Activated T-helper 1 cell treated with anti-CD3 and anti-CD28 coated beads, Interleukin-12 subunit alpha, Interleukin-12 subunit beta, Interleukin-2, Interleukin-4 antibody, amounts not matched to agents 30 ng/mL and 10 ng/mL and 1 ng/mL, durations not matched to agents 14 hours and 24 hours and 36 hours (primary cell): ENCODE results near the gene CD59. TPM values are rescaled to one million over a fixed set of nuclear protein-coding genes. Genes with fewer than 3 reads are reported as not detected.

Experiments
- DNase-seq: peaks from one replicate; pipeline ENCODE4 v3.0.0; 2021; ENCODE audit warnings: low spot score
- H3K27ac Mint-ChIP-seq: one replicate; pipeline ENCODE4 v1.8.0; 2021; ENCODE audit warnings: mild to moderate bottlenecking, mixed read lengths
- H3K27me3 Mint-ChIP-seq: one replicate; pipeline ENCODE4 v1.8.0; 2022; ENCODE audit warnings: mild to moderate bottlenecking, moderate library complexity, mixed read lengths; ENCODE audit not compliant: insufficient read depth
- H3K36me3 Mint-ChIP-seq: one replicate; pipeline ENCODE4 v1.8.0; 2021; ENCODE audit warnings: low read depth, mixed read lengths
- H3K4me1 Mint-ChIP-seq: one replicate; pipeline ENCODE4 v1.8.0; 2021; ENCODE audit warnings: low read depth, mixed read lengths
- H3K4me3 Mint-ChIP-seq: one replicate; pipeline ENCODE4 v1.8.0; 2021; ENCODE audit warnings: mild to moderate bottlenecking, moderate library complexity, mixed read lengths
- H3K9me3 Mint-ChIP-seq: one replicate; pipeline ENCODE4 v1.8.0; 2021; ENCODE audit warnings: mixed read lengths
- intact Hi-C: fragments of 100-400 bp; cut with micrococcal nuclease; formaldehyde crosslinking; loops from one replicate; pipeline ENCODE4 v1.15.1; 2024
- total RNA-seq: library from RNA; stranded (reverse); gene quantifications from 2 replicates; pipeline ENCODE4 v1.2.3, GENCODE V29; 2022

The CD59 gene
- total RNA-seq, 1 donor from 2014 or later = 143 TPM

DNA sequence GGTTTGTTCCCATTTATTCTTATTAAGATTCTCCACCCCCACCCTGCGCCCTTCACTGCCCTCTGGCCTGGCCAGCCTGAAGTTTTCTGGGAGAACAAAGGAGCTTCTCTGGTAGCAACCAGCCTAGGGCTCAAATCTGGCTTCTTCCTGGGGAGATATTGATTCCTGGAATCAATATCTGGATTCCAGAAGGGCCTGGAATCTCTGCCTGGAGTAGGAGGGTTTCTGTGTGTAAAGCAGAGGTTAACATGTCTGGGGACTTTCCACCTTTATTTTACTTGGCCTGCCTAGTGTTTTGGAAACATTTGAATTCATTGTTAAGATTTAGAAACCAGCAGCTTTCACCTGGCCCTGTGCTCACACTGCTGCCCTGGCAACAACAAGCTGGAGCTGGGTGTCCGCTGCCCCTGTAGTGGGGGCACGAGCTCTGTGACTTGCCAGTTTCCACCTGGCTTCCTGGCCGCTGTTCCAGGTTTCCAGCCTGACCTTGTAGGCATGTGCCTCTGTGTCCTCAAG, 41.1 kb downstream of the CD59 start:
- intact Hi-C loops = no loop called here
- Mint-ChIP-seq H3K27ac (no peak overlapping the region), H3K27me3 (peaks cover 26% of the 10 kb centered on the region), H3K36me3 (no peaks in the 10 kb centered on the region), H3K9me3 (no peaks in the 10 kb centered on the region), H3K4me1 (peaks cover 14% of the 10 kb centered on the region), H3K4me3 (no peak overlapping the region)
- no peak for DNase-seq

DNA sequence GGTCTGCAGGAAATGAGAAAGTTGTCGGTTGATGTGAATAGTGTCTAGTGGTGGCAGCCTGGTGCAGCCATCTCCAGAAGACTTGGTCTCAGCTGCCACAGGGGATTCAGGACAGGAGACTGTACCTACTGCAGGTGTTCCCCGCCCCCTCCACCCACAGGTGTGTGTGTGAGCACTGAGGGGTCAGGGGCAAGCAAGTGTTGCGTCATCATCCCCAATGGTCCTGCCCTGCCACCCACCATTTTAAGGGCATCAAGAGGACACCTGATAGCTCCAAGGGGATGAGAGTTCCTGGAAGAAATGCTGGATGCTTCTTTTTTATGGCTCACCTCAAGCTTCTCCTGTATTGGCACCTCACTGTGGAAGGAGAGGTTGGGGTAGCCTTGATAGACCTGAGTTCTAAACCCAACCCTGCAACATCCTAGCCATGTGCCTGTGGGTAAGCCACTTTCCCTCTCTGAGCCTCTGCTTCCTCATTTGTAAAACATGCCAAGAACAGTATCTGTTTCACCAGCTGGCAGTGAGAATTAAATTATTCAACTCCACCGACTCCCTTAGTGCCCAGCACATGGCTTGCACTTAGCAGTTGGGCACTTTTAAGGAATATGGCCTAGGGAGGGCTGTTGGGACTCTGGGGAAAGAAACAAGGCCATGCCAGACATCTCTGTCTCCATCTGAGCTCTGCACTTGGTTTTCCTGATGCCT, 41.7 kb downstream of the CD59 start:
- Mint-ChIP-seq H3K27me3 (peaks cover 22% of the 10 kb centered on the region), H3K27ac (no peak overlapping the region), H3K4me3 (no peak overlapping the region), H3K9me3 (no peaks in the 10 kb centered on the region), H3K4me1 (peaks cover 8% of the 10 kb centered on the region), H3K36me3 (no peaks in the 10 kb centered on the region)
- no peak for DNase-seq
- intact Hi-C loops = no loop called here

DNA sequence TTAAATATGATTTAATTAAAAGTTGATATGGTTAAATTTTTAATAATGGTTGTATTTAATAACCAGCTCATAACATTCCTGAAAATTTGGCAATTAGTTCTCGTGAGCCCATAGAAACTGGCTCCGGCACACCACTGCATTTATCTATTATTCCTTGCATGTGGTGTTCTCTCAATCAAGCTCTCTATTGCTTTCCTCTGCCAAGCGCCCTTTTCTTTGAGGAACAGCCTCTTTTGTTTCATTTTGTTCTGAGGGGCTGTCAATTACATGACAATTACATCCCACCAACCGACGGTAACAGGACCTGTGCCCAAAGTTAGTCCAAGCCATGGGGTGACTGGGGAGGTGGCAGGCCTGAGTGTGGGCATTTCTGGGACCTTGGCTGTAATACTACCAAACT, 43.7 kb downstream of the CD59 start:
- peaks cover 5% of the 10 kb centered on the region for H3K4me1 Mint-ChIP-seq
- intact Hi-C loops = no loop called here

GRCh38 chr11:33692013-33692504, 44.2 kb downstream of the CD59 start:
- H3K4me1 Mint-ChIP-seq = peaks cover 5% of the 10 kb centered on the region
- DNase-seq = no peak
- no peak overlapping the region for H3K4me3 Mint-ChIP-seq
- no peaks in the 10 kb centered on the region for H3K36me3 Mint-ChIP-seq
- intact Hi-C loops = no loop called here
- H3K9me3 Mint-ChIP-seq = peaks cover 4% of the 10 kb centered on the region
- peaks cover 12% of the 10 kb centered on the region for H3K27me3 Mint-ChIP-seq
- H3K27ac Mint-ChIP-seq = no peak overlapping the region

More for the DNA sequence above, 43.7 kb downstream of the CD59 start:
- peaks cover under 1% of the 10 kb centered on the region for H3K9me3 Mint-ChIP-seq
- DNase-seq = no peak
- H3K36me3 Mint-ChIP-seq = no peaks in the 10 kb centered on the region
- no peak overlapping the region for H3K27ac Mint-ChIP-seq
- H3K4me3 Mint-ChIP-seq = no peak overlapping the region
- peaks cover 17% of the 10 kb centered on the region for H3K27me3 Mint-ChIP-seq

DNA sequence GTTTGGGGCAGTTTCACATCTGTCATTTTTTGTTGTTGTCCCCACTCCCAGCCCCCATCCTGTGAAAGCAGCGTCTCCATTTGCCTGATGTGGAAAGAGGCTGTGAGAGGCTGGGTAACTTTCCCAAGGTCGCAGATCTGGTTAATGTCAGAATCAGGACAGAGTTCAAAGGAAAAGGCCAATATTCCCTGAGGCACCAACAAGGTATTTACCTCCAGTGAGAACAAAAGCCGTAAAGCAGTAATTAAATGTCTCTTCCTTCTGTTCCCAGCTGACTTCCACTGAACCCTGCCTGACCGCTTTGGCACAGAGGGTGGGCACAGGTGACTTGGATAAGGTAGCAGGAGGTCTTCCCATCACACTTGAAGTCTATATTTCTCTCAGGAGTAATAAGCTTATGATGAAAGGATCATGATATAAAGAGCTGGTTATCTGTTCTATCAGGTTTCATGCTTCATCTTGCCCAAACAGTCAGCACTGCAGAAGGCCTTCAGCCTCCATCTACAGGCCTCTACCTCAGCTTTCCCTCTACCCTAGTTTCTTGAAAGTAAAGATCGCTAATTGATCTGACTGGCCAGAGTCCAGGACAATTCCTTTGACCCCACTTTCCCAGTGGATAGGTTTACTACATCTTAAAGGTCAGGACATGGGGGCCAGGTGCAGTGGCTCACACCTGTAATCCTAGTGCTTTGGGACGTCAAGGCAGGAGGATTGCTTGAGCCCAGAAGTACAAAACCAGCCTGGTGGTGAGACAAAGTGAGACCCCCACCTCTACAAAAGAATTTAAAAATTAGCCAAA, 45.0 kb downstream of the CD59 start:
- Mint-ChIP-seq H3K9me3 (peaks cover 4% of the 10 kb centered on the region), H3K4me1 (peaks cover 2% of the 10 kb centered on the region), H3K36me3 (no peaks in the 10 kb centered on the region), H3K4me3 (no peak overlapping the region), H3K27me3 (peaks cover 7% of the 10 kb centered on the region), H3K27ac (no peak overlapping the region)
- DNase-seq = no peak
- intact Hi-C loops = no loop called here

GRCh38 chr11:33690290-33691065, 45.7 kb downstream of the CD59 start:
- H3K36me3 Mint-ChIP-seq = no peaks in the 10 kb centered on the region
- H3K4me1 Mint-ChIP-seq = no peaks in the 10 kb centered on the region
- H3K27me3 Mint-ChIP-seq = peaks cover 4% of the 10 kb centered on the region
- H3K9me3 Mint-ChIP-seq = peaks cover 4% of the 10 kb centered on the region
- no peak overlapping the region for H3K27ac Mint-ChIP-seq
- no peak for DNase-seq
- no peak overlapping the region for H3K4me3 Mint-ChIP-seq
- intact Hi-C loops = no loop called here

DNA sequence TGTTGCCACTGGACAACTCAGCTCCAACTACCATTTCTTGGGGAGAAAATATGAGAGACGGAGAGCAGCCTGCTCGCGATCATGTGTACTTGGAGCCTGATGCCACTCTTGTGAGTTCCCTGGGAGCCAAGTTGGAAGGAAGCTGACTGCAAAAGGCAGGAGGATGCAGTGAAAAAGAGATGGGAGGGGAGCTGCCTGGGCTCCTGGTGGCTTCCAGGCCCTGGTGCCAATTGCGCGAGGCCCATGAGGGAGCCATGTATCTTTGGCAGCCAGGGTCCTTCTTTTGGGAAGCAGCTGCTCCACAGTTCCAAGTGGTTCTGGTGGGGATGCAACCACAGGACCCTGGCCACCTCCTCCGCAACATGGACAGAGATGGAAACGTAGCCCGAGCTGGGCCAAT, 46.7 kb downstream of the CD59 start:
- peaks cover 4% of the 10 kb centered on the region for H3K9me3 Mint-ChIP-seq
- H3K4me3 Mint-ChIP-seq = no peak overlapping the region
- H3K4me1 Mint-ChIP-seq = no peaks in the 10 kb centered on the region
- H3K27me3 Mint-ChIP-seq = peaks cover 8% of the 10 kb centered on the region
- H3K27ac Mint-ChIP-seq = no peak overlapping the region
- H3K36me3 Mint-ChIP-seq = no peaks in the 10 kb centered on the region
- no peak for DNase-seq
- intact Hi-C loops = no loop called here

- Mint-ChIP-seq H3K27ac (no peak overlapping the region), H3K4me3 (no peak overlapping the region), H3K36me3 (no peaks in the 10 kb centered on the region), H3K27me3 (peaks cover 12% of the 10 kb centered on the region), H3K9me3 (peaks cover 4% of the 10 kb centered on the region), H3K4me1 (no peaks in the 10 kb centered on the region)
- intact Hi-C loops = no loop called here
- DNase-seq = no peak
Measured at GRCh38 chr11:33689085-33689484, 47.1 kb downstream of the CD59 start.

DNA sequence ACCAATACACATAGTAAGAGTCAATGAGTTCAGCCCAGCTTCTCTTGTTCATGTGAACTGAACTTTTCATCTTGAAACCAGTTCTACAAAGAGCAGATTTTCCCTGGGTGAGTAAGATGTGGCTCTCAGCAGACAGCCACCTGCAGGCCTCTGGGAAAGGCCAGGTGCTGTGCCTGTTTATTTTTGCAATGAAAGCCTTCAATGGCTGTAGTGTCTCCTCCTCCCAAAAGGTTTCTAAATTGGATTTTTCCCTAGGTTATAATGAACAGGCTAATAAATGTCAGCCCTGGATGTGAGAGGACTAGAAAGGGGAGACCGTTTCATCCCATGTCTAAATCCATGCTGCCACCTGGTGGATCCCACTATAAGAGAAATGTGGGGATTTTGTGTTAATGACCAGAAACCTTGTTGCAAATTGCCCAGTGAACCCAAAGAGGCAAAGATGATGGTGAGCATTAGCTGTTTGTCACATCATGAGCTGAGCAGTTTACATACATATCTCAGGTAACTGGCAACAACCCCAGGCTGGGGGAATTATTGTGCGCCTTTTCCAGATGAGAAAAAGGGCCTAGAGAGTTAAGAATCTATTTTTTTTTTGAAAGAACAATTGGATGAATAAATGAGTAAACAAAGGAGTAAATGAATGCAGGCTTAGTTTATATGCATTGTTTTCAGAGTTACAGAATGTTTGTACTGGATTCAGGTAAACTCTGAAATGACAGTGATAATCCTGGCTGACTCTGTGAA, 48.3 kb downstream of the CD59 start:
- no peak overlapping the region for H3K4me3 Mint-ChIP-seq
- intact Hi-C loops = loop anchor here (1.0 kb wide), 1 partner anchor 326 kb away; no protein-coding TSS in a partner anchor
- H3K4me1 Mint-ChIP-seq = no peaks in the 10 kb centered on the region
- no peak overlapping the region for H3K27ac Mint-ChIP-seq
- DNase-seq = no peak
- H3K36me3 Mint-ChIP-seq = no peaks in the 10 kb centered on the region
- H3K9me3 Mint-ChIP-seq = peaks cover 4% of the 10 kb centered on the region
- H3K27me3 Mint-ChIP-seq = peaks cover 9% of the 10 kb centered on the region

GRCh38 chr11:33685082-33685481, 51.1 kb downstream of the CD59 start:
- intact Hi-C loops = no loop called here

DNA sequence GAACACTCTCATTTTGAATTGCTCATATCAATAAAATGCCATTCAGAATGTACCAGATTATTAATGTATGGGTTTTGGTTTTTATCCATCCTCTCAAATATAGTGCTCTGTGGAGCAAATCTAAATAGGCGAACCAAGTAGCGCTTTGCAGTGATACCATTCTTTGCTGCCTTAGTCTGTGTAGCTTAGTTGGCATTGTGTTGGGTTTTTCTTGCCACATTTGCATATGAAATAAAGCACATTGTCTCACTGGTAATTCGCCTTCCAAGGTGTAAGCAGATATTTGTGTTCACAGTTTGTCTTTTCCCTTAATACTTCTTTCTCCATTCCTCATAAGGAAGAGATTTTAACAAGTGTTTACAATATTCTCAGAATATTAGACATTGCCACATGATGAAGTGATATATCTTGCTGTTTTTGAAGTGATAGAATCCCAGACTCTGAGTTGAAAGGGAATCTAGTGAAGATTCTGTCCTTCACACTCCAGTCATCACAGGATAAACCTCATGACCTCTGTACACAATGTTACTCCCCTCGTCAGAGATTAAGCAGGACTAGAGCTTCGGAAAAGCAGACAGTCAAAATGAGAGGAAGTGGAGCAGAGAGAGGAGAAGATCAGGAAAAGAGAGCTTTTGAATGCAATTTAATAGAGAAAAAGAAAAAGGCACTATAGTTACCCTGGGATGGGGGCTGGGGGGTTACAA, 52.1 kb downstream of the CD59 start:
- peaks cover 4% of the 10 kb centered on the region for H3K9me3 Mint-ChIP-seq
- no peaks in the 10 kb centered on the region for H3K36me3 Mint-ChIP-seq
- intact Hi-C loops = no loop called here
- no peak overlapping the region for H3K4me3 Mint-ChIP-seq
- no peaks in the 10 kb centered on the region for H3K4me1 Mint-ChIP-seq
- H3K27me3 Mint-ChIP-seq = peaks cover 25% of the 10 kb centered on the region
- no peak overlapping the region for H3K27ac Mint-ChIP-seq
- no peak for DNase-seq

More at GRCh38 chr11:33685082-33685481, 51.1 kb downstream of the CD59 start:
- Mint-ChIP-seq H3K4me1 (no peaks in the 10 kb centered on the region), H3K4me3 (no peak overlapping the region), H3K9me3 (peaks cover 4% of the 10 kb centered on the region), H3K27me3 (peaks cover 19% of the 10 kb centered on the region), H3K27ac (no peak overlapping the region), H3K36me3 (no peaks in the 10 kb centered on the region)
- no peak for DNase-seq

GRCh38 chr11:33682446-33682845, 53.8 kb downstream of the CD59 start:
- no peak overlapping the region for H3K27ac Mint-ChIP-seq
- H3K27me3 Mint-ChIP-seq = peaks cover 33% of the 10 kb centered on the region
- no peaks in the 10 kb centered on the region for H3K4me1 Mint-ChIP-seq
- H3K4me3 Mint-ChIP-seq = no peak overlapping the region
- H3K9me3 Mint-ChIP-seq = peaks cover 4% of the 10 kb centered on the region
- H3K36me3 Mint-ChIP-seq = no peaks in the 10 kb centered on the region
- no peak for DNase-seq
- intact Hi-C loops = no loop called here
